Measurements from ENCODE around the gene WDR70.

GRCh38 chr5:37799865-37800421 lies 420.8 kb downstream of the WDR70 start:
- TF ChIP-seq CTCF (IDR thresholded peaks at IDR 0.05) (no peak), POLR2AphosphoS5 (IDR thresholded peaks at IDR 0.05) (no peak), POLR2A (IDR thresholded peaks at IDR 0.05) (no peak)

Data from sigmoid colon (tissue), 4 donors.